Measurements from ENCODE around the gene FBXO34.

- no peak for TF ChIP-seq CTCF (IDR thresholded peaks at IDR 0.05)
- TF ChIP-seq POLR2A (IDR thresholded peaks at IDR 0.05) = no peak
These were observed 88.1 kb downstream of the FBXO34 start for GRCh38 chr14:55359307-55359706.

Data from thyroid gland (tissue), 4 donors.